Measurements from ENCODE around the gene ARID1B.

The ARID1B gene

GRCh38 chr6:157166784-157167183 lies 389.6 kb downstream of the ARID1B start:
- no peak for DNase-seq (ENCODE audit: low read depth)
- no peak for TF ChIP-seq CTCF (conservative IDR thresholded peaks at IDR 0.05; ENCODE audit: low read depth, low read length)
- no peak overlapping the region for H3K4me3 ChIP-seq (ENCODE audit: low read depth, low read length)

- no peak overlapping the region for H3K4me3 ChIP-seq (ENCODE audit: low read depth, low read length)
- no peak for TF ChIP-seq CTCF (conservative IDR thresholded peaks at IDR 0.05; ENCODE audit: low read depth, low read length)
- DNase-seq (ENCODE audit: low read depth), result no peak
Measured at GRCh38 chr6:157167837-157168236, 390.7 kb downstream of the ARID1B start.

- H3K4me3 ChIP-seq (ENCODE audit: low read depth, low read length), result no peak overlapping the region
- no peak for TF ChIP-seq CTCF (conservative IDR thresholded peaks at IDR 0.05; ENCODE audit: low read depth, low read length)
- DNase-seq (ENCODE audit: low read depth), result no peak
Measured at GRCh38 chr6:157168471-157168870, 391.3 kb downstream of the ARID1B start.

- no peak overlapping the region for H3K4me3 ChIP-seq (ENCODE audit: low read depth, low read length)
- TF ChIP-seq CTCF (conservative IDR thresholded peaks at IDR 0.05; ENCODE audit: low read depth, low read length), result no peak
Measured at GRCh38 chr6:157169226-157169625, 392.0 kb downstream of the ARID1B start.

GRCh38 chr6:157169656-157170055 lies 392.5 kb downstream of the ARID1B start:
- TF ChIP-seq CTCF (conservative IDR thresholded peaks at IDR 0.05; ENCODE audit: low read depth, low read length), result no peak
- no peak for DNase-seq (ENCODE audit: low read depth)
- no peak overlapping the region for H3K4me3 ChIP-seq (ENCODE audit: low read depth, low read length)

More at GRCh38 chr6:157169226-157169625, 392.0 kb downstream of the ARID1B start:
- no peak for DNase-seq (ENCODE audit: low read depth)

GRCh38 chr6:157170535-157170934 lies 393.4 kb downstream of the ARID1B start:
- no peak for DNase-seq (ENCODE audit: low read depth)
- H3K4me3 ChIP-seq (ENCODE audit: low read depth, low read length), result no peak overlapping the region
- TF ChIP-seq CTCF (conservative IDR thresholded peaks at IDR 0.05; ENCODE audit: low read depth, low read length), result no peak

GRCh38 chr6:157171801-157172200 lies 394.6 kb downstream of the ARID1B start:
- no peak overlapping the region for H3K4me3 ChIP-seq (ENCODE audit: low read depth, low read length)
- DNase-seq (ENCODE audit: low read depth), result no peak
- TF ChIP-seq CTCF (conservative IDR thresholded peaks at IDR 0.05; ENCODE audit: low read depth, low read length), result no peak

Data from choroid plexus epithelial cell (primary cell).